ENCODE measurements around the gene ATXN7L1.

DNA sequence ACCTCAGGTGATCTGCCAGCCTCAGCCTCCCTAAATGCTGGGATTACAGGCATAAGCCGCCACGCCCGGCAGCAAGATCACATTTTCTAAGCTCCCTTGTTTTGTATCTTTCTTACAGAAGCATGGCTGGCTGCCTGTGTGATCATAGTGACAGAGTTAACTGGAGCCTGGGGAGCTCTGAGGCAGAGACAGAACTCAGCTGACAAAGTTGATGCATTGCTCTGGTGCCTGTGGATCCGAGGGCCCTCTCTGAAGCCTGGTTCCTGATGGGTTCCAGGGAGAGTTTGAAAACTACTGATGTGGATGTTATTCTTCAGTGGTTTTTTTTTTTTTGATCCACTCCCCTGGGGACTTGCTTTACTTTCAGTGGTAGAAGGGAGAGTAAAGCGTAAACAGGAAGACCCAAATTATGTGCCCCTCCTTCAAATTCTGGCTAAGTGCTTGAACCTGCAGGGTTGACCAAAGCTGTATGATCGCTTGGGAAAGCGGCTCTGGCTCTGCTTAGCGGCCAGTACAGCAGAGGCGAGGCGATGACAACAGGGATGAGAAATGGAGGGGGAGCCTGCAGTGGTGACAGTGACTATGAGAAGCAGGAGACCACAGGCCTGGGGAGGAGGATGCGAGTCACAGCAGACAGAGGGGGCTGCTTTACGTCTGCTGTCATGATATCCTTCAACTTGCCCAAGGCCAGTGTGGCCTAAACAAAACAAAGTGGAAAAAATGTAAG lies 288.3 kb downstream of the ATXN7L1 start:
- no peak for TF ChIP-seq POLR2A (IDR thresholded peaks at IDR 0.05)
- no peak for TF ChIP-seq CTCF (IDR thresholded peaks at IDR 0.05)
